ENCODE results near the gene MBP.

DNA sequence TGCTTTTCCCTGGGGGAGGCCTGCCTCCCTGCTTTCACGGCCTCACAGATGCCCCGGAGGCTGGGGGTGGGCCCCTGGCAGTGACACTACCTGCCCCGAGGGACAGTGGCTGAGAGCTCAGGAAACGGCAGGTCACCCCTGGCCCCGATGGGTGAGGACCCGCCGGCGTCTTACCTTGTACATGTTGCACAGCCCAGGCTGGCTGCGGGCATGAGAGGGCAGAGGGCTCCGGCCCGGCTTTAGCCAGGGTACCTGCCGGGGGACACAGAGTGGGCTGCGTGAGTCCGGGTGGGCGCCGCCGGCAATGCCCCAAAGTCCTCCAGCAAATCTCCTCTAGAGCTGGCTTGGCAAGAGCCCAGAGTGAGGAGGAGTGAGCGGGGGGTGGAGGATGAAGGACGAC lies 122.9 kb downstream of the MBP start:
- TF ChIP-seq, protein P1, sequence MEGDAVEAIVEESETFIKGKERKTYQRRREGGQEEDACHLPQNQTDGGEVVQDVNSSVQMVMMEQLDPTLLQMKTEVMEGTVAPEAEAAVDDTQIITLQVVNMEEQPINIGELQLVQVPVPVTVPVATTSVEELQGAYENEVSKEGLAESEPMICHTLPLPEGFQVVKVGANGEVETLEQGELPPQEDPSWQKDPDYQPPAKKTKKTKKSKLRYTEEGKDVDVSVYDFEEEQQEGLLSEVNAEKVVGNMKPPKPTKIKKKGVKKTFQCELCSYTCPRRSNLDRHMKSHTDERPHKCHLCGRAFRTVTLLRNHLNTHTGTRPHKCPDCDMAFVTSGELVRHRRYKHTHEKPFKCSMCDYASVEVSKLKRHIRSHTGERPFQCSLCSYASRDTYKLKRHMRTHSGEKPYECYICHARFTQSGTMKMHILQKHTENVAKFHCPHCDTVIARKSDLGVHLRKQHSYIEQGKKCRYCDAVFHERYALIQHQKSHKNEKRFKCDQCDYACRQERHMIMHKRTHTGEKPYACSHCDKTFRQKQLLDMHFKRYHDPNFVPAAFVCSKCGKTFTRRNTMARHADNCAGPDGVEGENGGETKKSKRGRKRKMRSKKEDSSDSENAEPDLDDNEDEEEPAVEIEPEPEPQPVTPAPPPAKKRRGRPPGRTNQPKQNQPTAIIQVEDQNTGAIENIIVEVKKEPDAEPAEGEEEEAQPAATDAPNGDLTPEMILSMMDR (conservative IDR thresholded peaks at IDR 0.05; ENCODE audit: low read depth, low read length) = no peak
- no peak for TF ChIP-seq EZH2 (IDR thresholded peaks at IDR 0.05; ENCODE audit: low read length, unreplicated experiment)

Data from PC-3 (cell line).